ENCODE results near the gene FILIP1L.

DNA sequence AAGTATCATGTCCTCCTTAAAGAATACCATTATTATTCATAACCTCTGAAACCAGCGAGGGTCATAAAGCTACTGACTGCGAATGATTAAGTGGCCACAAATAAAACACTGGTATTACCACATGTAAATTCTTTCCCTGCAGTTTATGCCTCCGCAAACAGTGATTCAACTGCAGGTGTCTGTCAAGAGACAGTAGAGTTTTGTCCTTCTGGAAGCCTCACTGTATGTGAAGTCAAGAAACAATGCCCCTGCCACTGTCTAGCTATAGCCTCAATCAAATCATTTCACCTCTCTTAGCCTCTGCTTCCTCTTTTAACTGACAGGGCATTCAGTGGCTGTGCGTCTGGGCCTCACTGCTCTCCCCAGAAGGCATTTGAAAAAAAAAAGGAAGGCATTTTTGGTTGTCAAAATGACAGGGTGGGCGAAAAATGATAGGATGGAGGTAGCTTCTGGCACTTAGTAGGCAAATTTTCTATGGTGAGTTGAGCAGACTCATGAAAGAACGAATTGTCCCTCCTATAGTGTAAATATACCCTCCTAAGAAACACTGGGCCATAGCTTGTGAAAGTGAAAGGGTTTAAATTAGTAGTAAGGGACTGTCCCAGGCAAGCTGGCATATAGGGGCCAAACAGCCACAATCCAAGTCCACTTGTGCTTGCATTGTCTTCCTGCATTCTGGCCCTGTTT lies 66.7 kb downstream of the FILIP1L start:
- TF ChIP-seq GATA3 (IDR thresholded peaks at IDR 0.05; ENCODE audit: low read depth, low read length): no peak
- no peak for TF ChIP-seq GATA2 (IDR thresholded peaks at IDR 0.05; ENCODE audit: low read depth, low read length)

All from SH-SY5Y (cell line).